ENCODE results near the gene LRPAP1. TPM values are rescaled to one million over a fixed set of nuclear protein-coding genes. Genes with fewer than 3 reads are reported as not detected.

LRPAP1 gene
- total and polyA plus RNA-seq, 2 donors (not counting 1 experiment from before 2014, with no cell fraction given): 64.6 to 86.8 TPM

DNA sequence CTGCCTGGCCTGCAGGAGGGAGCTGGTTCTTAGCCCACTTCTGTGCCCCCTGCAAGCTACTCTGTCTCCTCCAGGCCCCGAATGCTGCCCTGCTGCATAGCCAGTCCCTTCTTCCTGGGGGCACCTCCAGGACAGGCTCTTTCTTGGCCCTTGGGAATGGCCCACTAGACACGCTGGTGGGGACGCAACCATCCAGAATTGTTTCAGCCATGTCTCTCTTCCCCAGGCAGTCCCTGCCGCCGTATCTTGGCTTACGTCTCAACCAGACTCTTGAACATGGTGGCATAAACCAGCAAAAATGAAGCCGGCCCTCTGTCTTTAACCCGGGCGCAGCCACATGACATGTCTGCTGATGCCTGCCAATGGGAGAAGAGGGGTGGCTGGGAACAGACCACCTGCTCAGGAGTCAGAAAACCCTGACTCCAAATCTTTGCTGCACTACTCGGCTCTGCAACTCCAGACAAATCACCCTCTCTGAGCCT, 9.0 kb downstream of the LRPAP1 start:
- Histone ChIP-seq H3K27ac (ENCODE audit: low read length in 2 of 2) (no peak overlapping the region), H3K79me2 (ENCODE audit: control insufficient read depth, insufficient read depth, low read length) (peaks cover 62% of the 10 kb centered on the region), H3K9me3 (ENCODE audit: control extremely low read depth in 1 of 3, control insufficient read depth in 2 of 3, insufficient read depth in 1 of 3, low read length in 2 of 3) (no peaks in the 10 kb centered on the region), H3K4me3 (ENCODE audit: control extremely low read depth in 1 of 5, extremely low read depth in 1 of 5, insufficient read depth in 1 of 5, low read depth in 2 of 5, low read length in 4 of 5) (no peak overlapping the region), H2AFZ (ENCODE audit: insufficient read depth, low read depth, low read length, poor library complexity, severe bottlenecking) (no peak overlapping the region), H4K20me1 (ENCODE audit: control insufficient read depth, insufficient read depth, low read length, poor library complexity, severe bottlenecking) (peaks cover 90% of the 10 kb centered on the region), H3K36me3 (replicated peaks in 1 of 2; ENCODE audit: control extremely low read depth in 1 of 2, control insufficient read depth in 1 of 2, extremely low read depth in 1 of 2, insufficient read depth in 2 of 2, low read length in 1 of 2) (peaks cover 0 to 73% of the 10 kb centered on the region in 2 experiments), H3K9ac (ENCODE audit: low read length) (no peak overlapping the region), H3K4me1 (ENCODE audit: control insufficient read depth in 2 of 2, insufficient read depth in 2 of 2, low read length in 2 of 2) (peaks cover 0 to 10% of the 10 kb centered on the region in 2 donors), H3K4me2 (replicated peaks; ENCODE audit: low read depth, low read length, poor library complexity, severe bottlenecking) (no peak overlapping the region), H3K27me3 (replicated peaks in 1 of 4; ENCODE audit: control extremely low read depth in 1 of 4, control insufficient read depth in 3 of 4, insufficient read depth in 4 of 4, low read length in 3 of 4) (no peaks in the 10 kb centered on the region)
- CTCF ChIA-PET: no interaction called here
- DNase-seq (no peak), ATAC-seq (ENCODE audit: low read depth) (no peak)
- no peaks in the 10 kb centered on the region for H3K9me3 Mint-ChIP-seq (ENCODE audit: insufficient read depth)
- WGBS (ENCODE audit: insufficient coverage): 90% methylated on average over 9 of the region's 10 CpGs
- H3K4me3 Mint-ChIP-seq: no peak overlapping the region
- TF ChIP-seq, protein P1, sequence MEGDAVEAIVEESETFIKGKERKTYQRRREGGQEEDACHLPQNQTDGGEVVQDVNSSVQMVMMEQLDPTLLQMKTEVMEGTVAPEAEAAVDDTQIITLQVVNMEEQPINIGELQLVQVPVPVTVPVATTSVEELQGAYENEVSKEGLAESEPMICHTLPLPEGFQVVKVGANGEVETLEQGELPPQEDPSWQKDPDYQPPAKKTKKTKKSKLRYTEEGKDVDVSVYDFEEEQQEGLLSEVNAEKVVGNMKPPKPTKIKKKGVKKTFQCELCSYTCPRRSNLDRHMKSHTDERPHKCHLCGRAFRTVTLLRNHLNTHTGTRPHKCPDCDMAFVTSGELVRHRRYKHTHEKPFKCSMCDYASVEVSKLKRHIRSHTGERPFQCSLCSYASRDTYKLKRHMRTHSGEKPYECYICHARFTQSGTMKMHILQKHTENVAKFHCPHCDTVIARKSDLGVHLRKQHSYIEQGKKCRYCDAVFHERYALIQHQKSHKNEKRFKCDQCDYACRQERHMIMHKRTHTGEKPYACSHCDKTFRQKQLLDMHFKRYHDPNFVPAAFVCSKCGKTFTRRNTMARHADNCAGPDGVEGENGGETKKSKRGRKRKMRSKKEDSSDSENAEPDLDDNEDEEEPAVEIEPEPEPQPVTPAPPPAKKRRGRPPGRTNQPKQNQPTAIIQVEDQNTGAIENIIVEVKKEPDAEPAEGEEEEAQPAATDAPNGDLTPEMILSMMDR (IDR thresholded peaks at IDR 0.05): no peak
- TF ChIP-seq EZH2 (IDR thresholded peaks at IDR 0.05; ENCODE audit: borderline replicate concordance, insufficient read depth, low read depth, low read length, poor library complexity, severe bottlenecking): no peak
- no peaks in the 10 kb centered on the region for H3K27me3 Mint-ChIP-seq
- peaks cover 7% of the 10 kb centered on the region for H3K4me1 Mint-ChIP-seq
- intact Hi-C loops (cut with micrococcal nuclease): no loop called here
- no peak overlapping the region for H3K27ac Mint-ChIP-seq
- POLR2A ChIA-PET: no interaction called here

DNA sequence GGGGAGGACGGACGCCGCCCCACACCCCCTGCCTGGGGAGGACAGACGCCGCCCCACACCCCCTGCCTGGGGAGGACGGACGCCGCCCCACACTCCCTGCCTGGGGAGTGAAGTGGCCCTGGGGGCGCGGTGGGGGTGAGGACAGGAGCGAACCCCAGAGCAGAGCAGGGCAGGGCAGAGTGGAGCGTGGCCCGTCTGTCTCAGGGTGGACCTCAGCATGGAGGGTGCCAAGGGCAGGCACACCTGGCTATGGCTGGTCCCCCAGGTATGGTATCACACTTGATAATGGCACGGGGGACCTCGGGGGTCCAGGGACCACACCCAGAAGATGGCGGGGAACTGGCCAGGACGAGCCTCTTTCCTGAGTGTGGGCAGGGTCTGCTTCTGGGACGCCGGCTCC, 9.6 kb downstream of the LRPAP1 start:
- peaks cover 0 to 74% of the 10 kb centered on the region in 2 experiments for H3K36me3 ChIP-seq (replicated peaks in 1 of 2; ENCODE audit: control extremely low read depth in 1 of 2, control insufficient read depth in 1 of 2, extremely low read depth in 1 of 2, insufficient read depth in 2 of 2, low read length in 1 of 2)
- no peak overlapping the region for H3K27ac ChIP-seq (ENCODE audit: low read length in 2 of 2)

More for the DNA sequence above, 9.6 kb downstream of the LRPAP1 start:
- ATAC-seq (ENCODE audit: low read depth): no peak
- H3K27ac Mint-ChIP-seq: no peak overlapping the region
- H3K4me3 Mint-ChIP-seq: no peak overlapping the region
- intact Hi-C loops (cut with micrococcal nuclease): no loop called here
- Histone ChIP-seq H4K20me1 (ENCODE audit: control insufficient read depth, insufficient read depth, low read length, poor library complexity, severe bottlenecking) (peaks cover 87% of the 10 kb centered on the region), H3K9ac (ENCODE audit: low read length) (no peak overlapping the region), H3K4me1 (ENCODE audit: control insufficient read depth in 2 of 2, insufficient read depth in 2 of 2, low read length in 2 of 2) (peaks cover 0 to 6% of the 10 kb centered on the region in 2 donors), H3K9me3 (ENCODE audit: control extremely low read depth in 1 of 3, control insufficient read depth in 2 of 3, insufficient read depth in 1 of 3, low read length in 2 of 3) (no peaks in the 10 kb centered on the region), H3K4me3 (ENCODE audit: control extremely low read depth in 1 of 5, extremely low read depth in 1 of 5, insufficient read depth in 1 of 5, low read depth in 2 of 5, low read length in 4 of 5) (no peak overlapping the region), H2AFZ (ENCODE audit: insufficient read depth, low read depth, low read length, poor library complexity, severe bottlenecking) (no peak overlapping the region), H3K4me2 (replicated peaks; ENCODE audit: low read depth, low read length, poor library complexity, severe bottlenecking) (no peak overlapping the region), H3K79me2 (ENCODE audit: control insufficient read depth, insufficient read depth, low read length) (peaks cover 57% of the 10 kb centered on the region), H3K27me3 (replicated peaks in 1 of 4; ENCODE audit: control extremely low read depth in 1 of 4, control insufficient read depth in 3 of 4, insufficient read depth in 4 of 4, low read length in 3 of 4) (no peaks in the 10 kb centered on the region)
- H3K9me3 Mint-ChIP-seq (ENCODE audit: insufficient read depth): no peaks in the 10 kb centered on the region
- 98% methylated on average over 14 of the region's 19 CpGs for WGBS (ENCODE audit: insufficient coverage)
- peaks cover 4% of the 10 kb centered on the region for H3K4me1 Mint-ChIP-seq
- H3K27me3 Mint-ChIP-seq: no peaks in the 10 kb centered on the region
- TF ChIP-seq, protein P1 (IDR thresholded peaks at IDR 0.05): no peak
- TF ChIP-seq EZH2 (IDR thresholded peaks at IDR 0.05; ENCODE audit: borderline replicate concordance, insufficient read depth, low read depth, low read length, poor library complexity, severe bottlenecking): no peak
- DNase-seq: no peak
- CTCF ChIA-PET: no interaction called here
- POLR2A ChIA-PET: no interaction called here
